Measurements from ENCODE around the gene RNF8. TPM values are rescaled to one million over a fixed set of nuclear protein-coding genes. Genes with fewer than 3 reads are reported as not detected.

Gene RNF8
- total RNA-seq, 1 donor = 16.6 TPM

GRCh38 chr6:37347670-37348111, 6.1 kb upstream of the RNF8 start:
- Histone ChIP-seq H3K4me3 (ENCODE audit: insufficient read depth, low read length) (no peak overlapping the region), H2AFZ (ENCODE audit: low read length) (no peak overlapping the region), H3K27me3 (ENCODE audit: insufficient read depth, low read length) (peaks cover 11% of the 10 kb centered on the region), H3K9me3 (ENCODE audit: low read depth, low read length) (no peaks in the 10 kb centered on the region), H3K79me2 (ENCODE audit: insufficient read depth, low read length) (no peaks in the 10 kb centered on the region), H3K36me3 (ENCODE audit: insufficient read depth, low read length) (no peaks in the 10 kb centered on the region), H3K4me1 (ENCODE audit: insufficient read depth, low read length) (no peaks in the 10 kb centered on the region), H4K20me1 (ENCODE audit: insufficient read depth, low read length) (no peaks in the 10 kb centered on the region), H3K4me2 (ENCODE audit: insufficient read depth, low read length) (no peak overlapping the region), H3K27ac (ENCODE audit: low read depth, low read length) (no peak overlapping the region)
- no peak for TF ChIP-seq CTCF (IDR thresholded peaks at IDR 0.05; ENCODE audit: extremely low read depth, low read depth, low read length)
- DNase-seq (ENCODE audit: insufficient read length, low spot score, missing footprints) = no peak

- H3K27ac ChIP-seq (ENCODE audit: low read depth, low read length) = no peak overlapping the region
- peaks cover 12% of the 10 kb centered on the region for H3K4me1 ChIP-seq (ENCODE audit: insufficient read depth, low read length)
Measured at GRCh38 chr6:37351027-37351426, 2.8 kb upstream of the RNF8 start.

GRCh38 chr6:37352384-37352783, 1.4 kb upstream of the RNF8 start:
- no peak overlapping the region for H2AFZ ChIP-seq (ENCODE audit: low read length)
- DNase-seq (ENCODE audit: insufficient read length, low spot score, missing footprints) = no peak
- H4K20me1 ChIP-seq (ENCODE audit: insufficient read depth, low read length) = peaks cover 12% of the 10 kb centered on the region
- H3K36me3 ChIP-seq (ENCODE audit: insufficient read depth, low read length) = no peaks in the 10 kb centered on the region
- no peak for TF ChIP-seq CTCF (IDR thresholded peaks at IDR 0.05; ENCODE audit: extremely low read depth, low read depth, low read length)
- H3K27me3 ChIP-seq (ENCODE audit: insufficient read depth, low read length) = peaks cover 10% of the 10 kb centered on the region
- H3K27ac ChIP-seq (ENCODE audit: low read depth, low read length) = no peak overlapping the region
- H3K9me3 ChIP-seq (ENCODE audit: low read depth, low read length) = no peaks in the 10 kb centered on the region
- peaks cover 36% of the 10 kb centered on the region for H3K79me2 ChIP-seq (ENCODE audit: insufficient read depth, low read length)
- no peak overlapping the region for H3K4me2 ChIP-seq (ENCODE audit: insufficient read depth, low read length)
- H3K4me3 ChIP-seq (ENCODE audit: insufficient read depth, low read length) = no peak overlapping the region
- peaks cover 12% of the 10 kb centered on the region for H3K4me1 ChIP-seq (ENCODE audit: insufficient read depth, low read length)

More at GRCh38 chr6:37351027-37351426, 2.8 kb upstream of the RNF8 start:
- Histone ChIP-seq H4K20me1 (ENCODE audit: insufficient read depth, low read length) (peaks cover 5% of the 10 kb centered on the region), H3K36me3 (ENCODE audit: insufficient read depth, low read length) (no peaks in the 10 kb centered on the region), H2AFZ (ENCODE audit: low read length) (no peak overlapping the region), H3K4me2 (ENCODE audit: insufficient read depth, low read length) (no peak overlapping the region), H3K79me2 (ENCODE audit: insufficient read depth, low read length) (peaks cover 22% of the 10 kb centered on the region), H3K27me3 (ENCODE audit: insufficient read depth, low read length) (peaks cover 11% of the 10 kb centered on the region), H3K4me3 (ENCODE audit: insufficient read depth, low read length) (no peak overlapping the region), H3K9me3 (ENCODE audit: low read depth, low read length) (no peaks in the 10 kb centered on the region)
- DNase-seq (ENCODE audit: insufficient read length, low spot score, missing footprints) = no peak
- TF ChIP-seq CTCF (IDR thresholded peaks at IDR 0.05; ENCODE audit: extremely low read depth, low read depth, low read length) = no peak

GRCh38 chr6:37354526-37355384, 972 bp downstream of the RNF8 start:
- peak overlapping the region; percentile 81 for H3K4me2 ChIP-seq (ENCODE audit: insufficient read depth, low read length)
- H3K27me3 ChIP-seq (ENCODE audit: insufficient read depth, low read length) = peaks cover 4% of the 10 kb centered on the region
- H3K79me2 ChIP-seq (ENCODE audit: insufficient read depth, low read length) = peaks cover 56% of the 10 kb centered on the region
- no peak for TF ChIP-seq CTCF (IDR thresholded peaks at IDR 0.05; ENCODE audit: extremely low read depth, low read depth, low read length)
- peak overlapping the region; percentile 92 for H2AFZ ChIP-seq (ENCODE audit: low read length)
- no peaks in the 10 kb centered on the region for H3K36me3 ChIP-seq (ENCODE audit: insufficient read depth, low read length)
- no peaks in the 10 kb centered on the region for H3K9me3 ChIP-seq (ENCODE audit: low read depth, low read length)
- DNase-seq (ENCODE audit: insufficient read length, low spot score, missing footprints) = peak; percentile 91
- peak overlapping the region; percentile 64 for H3K27ac ChIP-seq (ENCODE audit: low read depth, low read length)
- peak overlapping the region; percentile 99 for H3K4me3 ChIP-seq (ENCODE audit: insufficient read depth, low read length)
- H4K20me1 ChIP-seq (ENCODE audit: insufficient read depth, low read length) = peaks cover 25% of the 10 kb centered on the region
- H3K4me1 ChIP-seq (ENCODE audit: insufficient read depth, low read length) = peaks cover 12% of the 10 kb centered on the region

Measured in osteoblast (primary cell).